T-helper 22 cell (primary cell): ENCODE data around the gene IL16.
"Not testable (repeated sequence)": the region's sequence is repeated elsewhere in the genome, so short reads cannot be mapped to it uniquely, and the experiment has no call there.

Experiments used
- DNase-seq: peaks from one replicate; pipeline ENCODE4 v3.0.0-alpha.2; 2020; ENCODE audit warnings: low read depth

Gene IL16

DNA sequence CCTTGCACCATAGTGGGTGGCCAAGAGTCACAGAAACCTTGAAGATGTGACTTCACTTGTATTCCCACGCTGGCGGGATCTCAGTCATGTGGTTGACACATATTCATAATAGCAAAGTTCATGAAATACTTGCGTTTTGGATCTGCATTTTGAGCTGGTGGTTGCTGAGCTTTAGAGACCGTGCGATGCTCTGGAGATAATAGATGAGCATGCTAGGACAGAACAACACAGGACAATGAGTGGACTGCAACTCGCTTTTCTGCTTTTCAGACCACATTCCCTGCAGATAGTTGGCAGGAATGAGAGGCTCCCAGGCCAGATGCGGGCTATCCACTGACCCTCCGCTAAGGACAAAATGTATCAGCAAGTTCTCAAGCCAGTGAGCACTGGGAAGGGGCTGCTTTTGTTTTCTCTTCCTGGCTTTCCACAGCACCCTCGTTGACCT is 141.1 kb downstream of the IL16 start:
- DNase-seq: no peak

DNA sequence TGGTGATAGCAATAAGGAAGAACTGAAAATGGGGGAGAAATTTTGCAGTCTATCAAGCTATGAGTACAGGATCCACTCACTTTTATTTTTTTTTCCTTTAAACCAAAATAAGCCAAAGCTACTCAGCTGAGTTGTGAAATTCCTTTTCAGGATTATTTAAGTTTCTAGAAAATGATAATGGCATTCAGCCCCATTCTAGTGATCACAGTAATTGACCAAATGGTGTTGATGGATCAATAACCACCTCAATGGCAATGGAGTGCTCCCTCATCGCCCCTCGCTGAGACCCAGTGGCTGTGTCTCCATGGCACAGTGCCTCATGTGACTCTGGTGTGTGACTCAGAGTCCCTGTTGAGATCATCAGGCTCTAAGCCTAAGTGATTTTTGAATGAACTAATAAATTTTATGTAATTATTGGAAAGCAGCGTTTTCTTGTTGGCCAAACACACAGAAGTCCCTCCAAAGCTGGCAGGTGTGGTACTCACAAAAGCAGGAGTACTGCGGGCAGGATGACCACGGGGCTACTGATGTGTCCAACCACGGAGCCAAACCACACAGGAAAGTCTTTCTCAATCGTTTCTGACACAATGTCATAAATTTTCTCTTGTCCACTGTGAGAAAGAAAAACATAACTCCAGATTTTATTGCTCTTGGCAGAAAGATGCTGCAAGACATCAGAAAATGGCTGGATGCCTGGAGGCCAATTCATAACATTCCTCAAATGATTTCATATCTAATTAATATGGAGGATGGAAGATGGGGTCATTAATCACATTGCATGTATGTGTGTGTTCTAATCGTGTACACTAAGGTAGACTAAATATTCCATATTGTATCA is 141.7 kb downstream of the IL16 start:
- no peak for DNase-seq

DNA sequence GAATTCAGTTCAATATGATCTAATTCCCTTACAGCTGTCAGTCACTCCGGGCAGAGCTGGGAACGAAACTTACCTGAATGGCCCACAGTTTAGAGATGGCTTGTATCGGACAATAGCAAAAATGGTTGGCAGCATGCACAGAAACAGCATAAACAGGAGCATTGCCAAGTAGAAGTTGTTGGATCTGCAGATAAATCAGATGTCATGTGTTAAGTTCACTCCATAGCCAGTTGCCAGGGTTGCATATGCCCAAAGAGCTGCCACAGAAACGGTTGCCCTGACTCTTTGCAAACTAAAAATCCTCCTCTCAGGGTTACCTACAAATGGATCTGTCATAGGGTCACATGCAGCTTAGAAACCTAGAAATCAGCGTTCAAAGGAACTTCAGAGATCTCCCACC is 142.6 kb downstream of the IL16 start:
- DNase-seq: no peak

DNA sequence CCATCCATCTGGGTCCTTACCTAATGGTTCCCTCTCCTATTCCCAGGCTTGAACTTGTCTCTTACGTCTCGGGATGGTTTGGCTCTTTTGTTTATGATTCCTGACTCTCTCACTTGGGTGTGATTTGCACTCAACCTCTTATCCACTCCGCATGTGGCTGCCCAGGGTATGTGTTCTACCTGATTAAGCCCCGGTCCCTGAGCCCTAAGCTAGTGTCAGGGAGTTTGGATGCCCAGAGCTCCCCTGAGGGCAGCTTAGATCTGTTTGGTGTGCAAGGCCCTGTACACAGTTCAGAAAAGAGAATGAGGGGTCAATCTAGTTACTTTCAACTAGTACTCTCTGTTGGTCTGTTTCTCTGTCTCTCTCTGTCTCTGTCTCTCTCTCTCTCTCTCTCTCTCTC is 143.2 kb downstream of the IL16 start:
- DNase-seq: no peak

- no peak for DNase-seq
These were observed 144.7 kb downstream of the IL16 start for GRCh38 chr15:81341351-81341750.

DNA sequence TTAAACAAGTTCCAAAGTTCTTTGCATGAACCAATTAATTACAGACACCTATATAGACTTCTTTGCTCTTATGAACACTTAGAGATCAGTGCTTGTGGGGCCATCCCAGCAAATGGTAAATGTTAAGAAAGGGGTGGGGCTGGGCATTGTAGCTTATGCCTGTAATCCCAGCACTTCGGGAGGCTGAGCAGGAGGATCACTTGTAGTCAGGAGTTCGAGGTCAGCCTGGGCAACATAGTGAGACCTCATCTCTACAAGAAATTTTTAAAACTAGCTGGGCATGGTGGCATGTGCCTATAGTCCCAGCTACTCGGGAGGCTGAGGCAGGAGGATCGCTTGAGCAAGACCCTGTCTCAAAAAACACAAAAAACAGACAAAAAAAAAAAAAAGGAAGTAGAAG is 146.7 kb downstream of the IL16 start:
- no peak for DNase-seq

GRCh38 chr15:81346611-81347010 is 149.9 kb downstream of the IL16 start:
- no peak for DNase-seq

- DNase-seq: no peak
These were observed 151.2 kb downstream of the IL16 start for GRCh38 chr15:81347910-81348309.

- not testable (repeated sequence) for DNase-seq
These were observed 152.0 kb downstream of the IL16 start for GRCh38 chr15:81348691-81349090.

DNA sequence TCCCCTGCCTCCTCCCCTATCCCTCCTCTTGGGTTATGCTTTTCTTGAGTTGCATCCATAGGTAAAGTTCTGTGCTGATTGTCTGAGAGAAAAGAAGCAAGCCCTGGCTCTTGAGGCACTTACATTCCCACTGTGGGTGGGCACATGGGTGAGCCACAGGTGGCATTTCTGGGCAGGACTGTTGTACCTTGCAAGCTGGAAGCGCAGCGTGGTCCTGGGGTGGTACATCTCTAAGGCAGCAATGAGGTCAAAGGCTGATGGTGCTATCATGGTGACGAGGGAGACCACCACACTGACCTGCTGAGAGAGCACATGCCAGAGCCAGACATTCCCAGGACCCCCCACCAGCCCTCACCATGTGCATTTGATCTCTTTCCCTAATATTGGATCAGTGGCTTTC is 152.6 kb downstream of the IL16 start:
- DNase-seq: no peak

GRCh38 chr15:81351651-81352050 is 155.0 kb downstream of the IL16 start:
- DNase-seq: no peak

- DNase-seq: no peak
These were observed 159.6 kb downstream of the IL16 start for GRCh38 chr15:81356252-81356651.

GRCh38 chr15:81357180-81357686 is 160.6 kb downstream of the IL16 start:
- DNase-seq: no peak

DNA sequence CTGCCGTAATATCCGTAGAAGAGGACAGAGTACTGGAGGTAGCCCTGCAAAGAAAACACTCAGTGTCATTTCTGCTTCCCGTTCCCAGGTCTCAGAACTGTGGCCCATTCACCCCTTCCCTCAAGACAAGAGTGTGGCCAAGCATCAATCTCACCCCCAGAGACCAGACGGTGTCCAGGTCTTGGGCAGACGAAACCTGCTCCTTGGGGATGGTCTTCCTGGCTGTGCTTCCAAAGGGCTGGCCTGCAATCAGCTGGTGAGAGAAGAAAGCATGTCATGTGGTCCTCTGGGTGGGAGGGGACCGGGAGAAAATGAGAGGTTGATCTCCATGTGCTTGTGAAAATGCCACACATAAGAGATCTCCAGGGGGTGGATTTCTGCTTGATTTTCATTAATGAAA is 161.6 kb downstream of the IL16 start:
- no peak for DNase-seq

DNA sequence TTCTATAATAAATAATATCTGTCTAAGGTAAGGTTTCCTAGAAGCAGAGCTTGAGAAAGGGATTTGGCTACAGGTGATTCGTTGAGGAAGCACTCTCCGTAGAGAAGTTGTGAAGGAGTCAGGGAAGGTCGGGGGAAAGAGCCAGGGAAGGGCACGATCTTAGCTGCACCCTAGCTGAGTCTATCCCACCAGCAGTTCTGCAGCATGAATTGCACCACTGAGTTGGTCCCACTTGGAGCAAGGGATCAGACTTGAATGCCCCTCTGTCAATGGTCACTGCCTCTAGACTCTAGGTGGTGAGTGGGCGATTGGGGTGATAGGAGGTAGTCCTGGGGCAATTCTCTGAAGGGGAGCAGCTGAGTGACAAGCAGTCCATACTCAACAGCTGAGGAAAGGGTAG is 163.8 kb downstream of the IL16 start:
- no peak for DNase-seq

DNA sequence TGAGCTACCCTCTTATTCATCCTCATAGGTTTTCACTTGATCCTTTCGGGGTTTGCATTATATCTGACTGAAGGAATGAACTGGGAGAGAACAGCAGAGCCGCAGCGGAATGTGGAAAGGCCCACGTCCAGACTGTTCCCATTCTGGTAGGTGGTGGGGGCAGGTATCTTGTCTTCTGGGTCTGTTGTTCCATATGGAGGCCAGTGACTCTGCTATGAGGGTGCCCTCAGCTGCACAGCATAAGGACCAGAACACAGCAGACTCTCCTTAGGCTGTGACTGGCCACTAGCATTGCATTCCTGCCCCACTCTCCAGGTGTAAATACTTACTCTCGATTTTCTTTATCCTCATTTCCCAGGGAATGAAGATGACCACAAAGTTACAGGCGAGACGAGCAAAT is 165.2 kb downstream of the IL16 start:
- no peak for DNase-seq

DNA sequence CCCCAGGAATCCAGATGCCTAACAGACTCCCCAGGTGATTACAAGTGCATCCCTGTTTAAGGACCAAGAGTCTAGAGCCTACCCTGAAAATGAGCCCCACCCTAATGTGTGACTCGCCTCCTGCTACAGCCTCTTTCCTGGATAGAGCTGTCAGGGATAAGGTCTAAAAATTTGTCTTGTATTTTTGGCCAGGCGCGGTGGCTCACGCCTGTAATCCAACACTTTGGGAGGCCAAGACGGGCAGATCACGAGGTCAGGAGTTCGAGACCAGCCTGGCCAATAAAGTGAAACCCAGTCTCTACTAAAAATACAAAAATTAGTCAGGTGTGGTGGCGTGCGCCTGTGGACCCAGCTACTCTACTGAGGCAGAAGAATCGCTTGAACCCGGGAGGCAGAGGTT is 166.1 kb downstream of the IL16 start:
- no peak for DNase-seq

- no peak for DNase-seq
These were observed 166.6 kb downstream of the IL16 start for GRCh38 chr15:81363276-81363675.
